ENCODE measurements around the gene MORN1.

- TF ChIP-seq CTCF (IDR thresholded peaks at IDR 0.05; ENCODE audit: low read depth, low read length, missing input control) (no peak), ZBTB33 (IDR thresholded peaks at IDR 0.05) (no peak), TAF1 (conservative IDR thresholded peaks at IDR 0.05) (no peak), RXRA (IDR thresholded peaks at IDR 0.05) (no peak), RAD21 (IDR thresholded peaks at IDR 0.05) (no peak), REST (IDR thresholded peaks at IDR 0.05) (no peak), YY1 (IDR thresholded peaks at IDR 0.05) (no peak)
These were observed 21.0 kb upstream of the MORN1 start, which contains the start of gene PEX10 for GRCh38 chr1:2412395-2412772.

Data from liver (tissue), 3 donors.